ENCODE results near the gene ABLIM3.
"Not testable (repeated sequence)": the region's sequence is repeated elsewhere in the genome, so short reads cannot be mapped to it uniquely, and the experiment has no call there.

ABLIM3 gene

DNA sequence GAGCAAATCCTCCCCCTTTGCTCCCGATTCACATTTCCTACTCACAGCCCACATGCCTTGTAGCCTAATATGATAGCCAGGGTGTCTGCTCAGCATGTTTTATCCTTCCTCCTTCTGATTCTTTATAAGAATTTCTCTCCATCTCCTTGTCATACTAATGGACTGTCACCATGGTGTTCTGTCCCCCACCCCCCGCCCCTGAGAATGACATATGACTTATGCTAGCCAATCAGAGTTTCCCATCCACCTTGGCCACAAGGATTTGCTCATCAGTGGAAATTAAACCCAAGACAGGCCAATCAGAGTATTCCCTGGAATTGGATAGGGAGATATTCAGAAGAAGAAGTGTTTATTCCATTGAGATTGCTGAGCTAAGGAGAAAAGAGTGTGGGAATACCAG is 16.0 kb downstream of the ABLIM3 start:
- no peak for DNase-seq (ENCODE audit: low read depth in 2 of 2)

DNA sequence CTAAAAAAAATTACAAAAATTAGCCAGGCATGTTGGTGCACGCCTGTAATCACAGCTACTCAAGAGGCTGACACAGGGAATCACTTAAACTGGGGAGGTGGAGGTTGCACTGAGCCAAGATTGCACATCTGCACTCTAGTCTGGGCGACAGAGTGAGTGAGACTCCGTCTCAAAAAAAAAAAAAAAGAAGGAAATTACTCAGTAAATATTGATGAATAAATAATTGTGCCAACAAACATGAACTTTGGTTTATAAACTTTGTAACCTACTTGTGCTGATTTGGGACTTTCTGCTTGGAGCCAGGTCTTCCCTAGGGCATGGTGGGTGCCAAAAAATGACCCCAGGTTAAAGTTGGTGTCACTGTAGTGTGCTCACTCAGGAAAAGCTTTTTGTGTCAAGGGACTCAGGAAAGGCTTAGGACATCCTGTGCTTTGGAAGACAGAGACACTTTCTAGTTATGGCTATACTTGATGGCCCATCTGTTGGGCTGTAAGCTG is 19.0 kb downstream of the ABLIM3 start:
- no peak for DNase-seq (ENCODE audit: low read depth in 2 of 2)

DNA sequence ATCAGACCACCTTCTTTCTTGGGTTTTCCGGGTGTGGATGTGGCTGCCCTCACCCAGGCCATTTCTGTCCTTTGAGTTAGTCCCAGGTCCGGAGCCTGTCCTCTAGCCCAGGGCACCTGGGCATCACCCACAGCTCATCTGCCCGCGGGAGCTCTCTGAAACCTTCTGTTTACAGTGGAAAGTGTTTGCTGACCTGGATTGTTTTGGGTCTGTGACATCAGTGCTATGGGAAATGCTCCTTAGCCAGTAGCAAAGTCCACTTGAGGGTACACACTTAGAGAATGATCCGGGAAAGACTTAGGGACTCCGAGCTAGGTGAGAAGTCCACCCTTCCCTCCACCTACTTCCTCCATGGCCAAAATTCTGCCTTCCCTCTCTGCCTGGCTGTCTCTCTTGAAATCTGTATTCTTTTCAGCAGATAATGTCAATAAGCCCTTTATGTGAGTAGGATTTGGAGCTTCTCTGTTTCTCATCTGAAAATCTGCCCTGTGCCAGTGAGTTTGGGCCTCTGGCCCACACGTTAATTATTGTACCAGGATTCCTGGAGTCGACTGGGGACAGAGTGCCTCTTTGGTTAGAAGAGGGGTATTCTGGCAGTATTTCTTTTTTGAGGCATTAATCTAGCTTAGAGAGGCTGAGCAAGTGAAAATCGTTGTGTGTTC is 19.9 kb downstream of the ABLIM3 start:
- DNase-seq (ENCODE audit: low read depth in 2 of 2) = no peak

DNA sequence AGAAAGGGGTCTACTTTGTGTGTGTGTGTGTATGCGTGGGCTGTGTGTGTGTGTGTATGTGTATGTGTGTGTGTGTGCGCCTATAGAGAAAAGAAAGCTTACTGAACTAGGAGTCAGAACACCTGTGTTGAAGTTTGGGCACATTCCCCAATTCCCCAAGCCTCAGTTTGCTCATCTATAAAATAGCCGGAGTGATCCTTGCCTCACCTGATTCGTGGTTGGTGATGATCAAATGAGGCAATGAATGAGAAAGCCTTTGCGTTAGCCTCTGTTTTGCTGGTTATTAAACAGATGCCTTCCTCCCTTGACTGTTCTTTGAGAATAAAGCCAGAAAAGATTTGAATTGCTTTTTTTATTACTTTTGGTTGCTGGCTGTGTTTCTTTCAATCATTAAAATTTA is 20.6 kb downstream of the ABLIM3 start:
- DNase-seq (ENCODE audit: low read depth in 2 of 2) = no peak

DNA sequence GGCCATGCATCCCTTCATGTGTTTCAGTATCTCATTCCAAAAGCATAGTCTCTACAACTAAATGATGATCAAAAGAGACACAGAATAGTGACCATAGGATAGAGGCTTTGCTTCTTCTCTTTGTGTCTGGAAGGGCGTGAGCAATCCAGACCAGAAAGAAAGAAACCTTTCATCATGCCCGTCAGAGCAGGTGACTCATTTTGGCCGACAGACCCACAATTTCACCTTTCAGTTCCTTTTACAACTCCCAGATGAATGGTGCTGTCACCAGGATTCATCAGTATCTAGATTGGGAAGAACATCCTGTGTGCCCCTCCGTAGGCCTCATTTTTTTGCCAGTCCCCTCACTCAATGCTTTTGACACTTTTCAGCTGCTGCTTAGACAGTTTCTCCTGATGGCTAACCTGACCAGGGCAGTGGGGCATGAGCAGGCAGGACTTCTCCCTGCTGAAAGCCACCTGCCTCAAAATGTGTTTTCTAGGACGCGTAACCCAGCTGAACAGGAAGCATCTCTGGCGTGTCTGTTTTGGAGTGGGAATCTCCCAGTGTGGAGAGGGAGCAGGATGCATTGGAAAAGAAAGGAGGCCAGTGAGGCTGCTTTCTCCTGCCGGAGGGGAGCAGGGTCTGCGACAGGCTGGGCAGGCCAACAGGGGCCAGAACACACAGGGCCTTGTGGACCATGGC is 21.2 kb downstream of the ABLIM3 start:
- DNase-seq (ENCODE audit: low read depth in 2 of 2) = no peak

DNA sequence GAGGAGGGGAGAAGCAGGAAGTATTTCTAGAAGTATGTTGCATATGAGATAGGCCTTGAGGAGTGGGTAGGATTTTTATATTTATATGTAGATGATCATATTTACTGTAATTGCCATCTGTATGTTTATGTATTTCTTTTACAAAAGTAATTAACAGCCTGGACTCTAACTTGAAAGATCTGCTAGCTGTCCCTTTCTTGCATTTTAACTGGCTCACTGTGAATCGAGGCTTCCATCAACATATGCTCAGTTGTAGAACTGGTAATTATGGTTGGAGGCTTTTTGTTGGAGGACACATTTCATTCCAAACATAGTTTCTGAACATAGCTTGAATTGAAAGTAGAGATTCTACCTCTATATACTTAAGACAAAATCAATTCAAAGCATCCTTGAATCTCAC is 23.4 kb downstream of the ABLIM3 start:
- DNase-seq (ENCODE audit: low read depth in 2 of 2) = no peak

DNA sequence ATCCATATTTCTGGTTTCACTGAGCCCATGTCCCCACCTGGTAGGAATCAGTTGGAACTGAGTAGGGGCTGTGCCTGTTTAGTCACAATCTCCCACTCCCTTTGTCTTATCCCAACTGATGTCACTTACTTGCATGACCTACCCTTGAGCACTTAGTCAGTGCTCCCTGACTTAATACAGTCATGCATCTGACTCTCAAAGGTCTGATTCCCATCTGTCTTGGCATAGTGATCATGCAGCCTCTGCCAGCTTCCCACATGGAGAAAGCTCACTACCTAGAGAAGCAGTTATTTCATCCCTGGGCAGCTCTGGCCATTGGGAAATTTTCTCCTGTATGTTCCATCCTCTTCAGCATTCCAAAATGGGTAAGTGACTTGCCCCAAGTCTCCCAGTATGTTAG is 24.8 kb downstream of the ABLIM3 start:
- no peak for DNase-seq (ENCODE audit: low read depth in 2 of 2)

DNA sequence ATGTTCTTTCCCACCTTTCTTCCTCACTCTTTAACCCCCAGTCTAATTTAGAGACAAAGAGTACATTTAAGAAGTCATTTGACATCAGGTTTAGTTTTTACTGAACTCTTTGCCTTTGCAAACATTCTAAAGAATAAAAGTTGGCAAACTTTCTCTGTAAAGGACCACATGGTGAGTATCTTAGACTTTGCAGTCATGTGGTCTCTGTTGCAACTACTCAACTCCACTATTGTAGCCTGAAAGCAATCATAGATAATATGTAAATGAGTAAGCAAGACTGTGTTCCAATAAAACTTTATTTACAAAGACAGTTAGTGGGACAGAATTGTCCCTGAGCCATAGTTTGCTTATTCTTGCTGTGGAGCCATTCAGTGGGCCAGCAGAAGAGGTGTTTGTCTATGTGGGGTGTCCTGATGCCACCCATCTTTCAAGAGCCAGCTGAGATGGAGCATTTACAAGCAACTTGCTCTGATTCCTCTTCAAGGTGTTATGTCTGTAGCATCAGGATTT is 25.4 kb downstream of the ABLIM3 start:
- no peak for DNase-seq (ENCODE audit: low read depth in 2 of 2)

DNA sequence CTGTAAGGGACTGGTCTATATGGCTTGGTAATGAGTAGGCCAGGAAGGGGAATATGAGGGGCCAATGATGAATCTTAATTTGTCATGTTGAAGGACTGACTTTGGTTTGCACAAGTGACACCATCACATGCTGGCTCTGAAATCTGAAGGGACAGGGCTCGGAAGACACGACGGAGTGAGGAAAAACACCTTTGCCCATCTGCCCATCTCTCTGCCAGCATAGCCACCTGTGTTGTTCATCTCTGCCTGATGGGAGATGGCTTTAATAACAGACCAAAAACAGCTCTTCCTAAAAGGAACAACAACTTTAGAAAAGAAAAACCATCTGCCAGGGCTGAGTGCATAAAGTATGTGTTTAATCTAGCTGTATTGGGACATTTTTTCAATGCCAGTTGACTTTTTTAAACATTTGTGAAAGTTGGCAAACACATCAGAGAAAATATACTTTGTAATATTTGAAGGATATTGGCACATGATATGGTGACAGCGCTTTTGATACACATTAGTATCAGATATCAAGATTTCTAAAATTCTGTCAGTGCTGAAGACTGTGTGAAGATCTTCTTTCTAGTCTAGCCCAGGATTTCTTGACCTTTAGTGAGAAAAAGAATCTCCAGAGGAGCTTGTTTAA is 27.1 kb downstream of the ABLIM3 start:
- DNase-seq (ENCODE audit: low read depth in 2 of 2) = no peak

DNA sequence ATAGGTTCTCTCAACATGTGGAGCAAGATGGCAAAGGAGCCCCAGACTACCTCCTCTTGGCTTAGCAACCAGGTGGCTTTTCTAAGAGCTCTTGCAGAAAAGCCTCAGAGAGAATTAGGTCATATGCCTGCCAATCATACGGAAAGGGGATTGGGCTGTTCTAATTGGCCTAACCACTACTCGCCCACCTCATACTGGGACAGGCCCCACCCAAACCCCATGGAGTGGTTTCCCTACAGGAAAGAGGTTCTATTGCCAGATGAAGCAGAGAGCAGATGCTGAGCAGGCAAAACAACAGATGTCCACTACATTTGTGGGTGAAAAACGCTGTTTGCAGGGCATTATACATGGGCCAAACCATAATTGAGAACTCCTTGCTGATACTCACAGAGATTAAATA is 29.0 kb downstream of the ABLIM3 start:
- DNase-seq (ENCODE audit: low read depth in 2 of 2) = no peak

DNA sequence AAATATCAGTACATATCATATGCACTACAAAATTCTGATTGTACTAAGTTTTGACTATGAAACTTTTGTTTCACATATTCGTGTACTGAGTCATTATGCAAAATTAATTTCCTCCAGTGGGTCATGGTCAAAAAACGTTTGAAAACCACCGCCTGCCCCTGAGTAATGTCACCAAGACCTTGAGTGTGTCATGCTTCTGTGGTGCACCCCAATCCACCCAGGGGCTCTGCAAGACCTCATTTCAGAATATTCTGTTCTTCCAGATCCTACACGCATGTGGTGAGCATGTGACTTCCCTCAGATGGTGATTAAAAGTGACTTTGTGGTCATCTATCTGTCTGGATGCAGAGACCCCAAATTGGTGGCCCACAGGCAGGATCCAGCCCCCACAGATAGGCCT is 31.0 kb downstream of the ABLIM3 start:
- DNase-seq (ENCODE audit: low read depth in 2 of 2) = no peak

DNA sequence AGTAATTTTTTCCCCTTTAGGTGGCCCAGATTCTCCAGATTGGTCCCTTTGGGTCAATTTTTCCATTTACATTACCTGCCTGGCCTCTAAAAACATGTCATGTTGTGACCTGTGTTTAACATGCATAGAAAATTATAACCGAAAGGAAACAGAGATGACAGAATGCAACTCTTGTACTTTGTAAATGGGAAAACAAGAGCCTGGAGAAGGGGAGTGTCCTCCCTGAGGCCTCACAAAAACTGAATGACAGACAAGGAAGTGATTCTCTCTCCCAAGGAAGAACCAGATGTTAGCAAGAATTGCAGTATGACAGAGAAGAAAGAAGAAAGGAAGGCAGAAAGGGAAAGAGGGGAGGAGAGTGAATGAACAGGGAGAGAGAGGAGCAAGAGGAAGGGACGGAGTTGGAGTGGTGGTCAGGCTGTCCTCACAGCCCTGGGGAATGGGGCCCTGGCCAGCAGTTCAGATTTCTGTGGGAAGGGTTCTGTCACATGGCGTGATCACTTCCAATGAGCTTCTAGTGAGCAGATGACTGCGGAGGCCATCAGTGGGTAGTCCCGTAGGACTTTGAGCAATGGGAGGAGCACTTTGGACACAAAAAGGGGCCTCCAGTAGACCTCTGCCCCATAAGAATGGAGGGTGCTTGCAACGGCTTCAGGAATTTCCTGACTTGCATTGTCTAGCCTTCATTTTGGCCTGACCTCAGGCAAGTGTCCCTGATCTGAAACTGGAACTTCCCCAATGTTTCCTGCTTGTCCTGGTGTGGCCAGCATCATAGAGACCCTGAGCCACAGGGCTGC is 31.6 kb downstream of the ABLIM3 start:
- no peak for DNase-seq (ENCODE audit: low read depth in 2 of 2)

DNA sequence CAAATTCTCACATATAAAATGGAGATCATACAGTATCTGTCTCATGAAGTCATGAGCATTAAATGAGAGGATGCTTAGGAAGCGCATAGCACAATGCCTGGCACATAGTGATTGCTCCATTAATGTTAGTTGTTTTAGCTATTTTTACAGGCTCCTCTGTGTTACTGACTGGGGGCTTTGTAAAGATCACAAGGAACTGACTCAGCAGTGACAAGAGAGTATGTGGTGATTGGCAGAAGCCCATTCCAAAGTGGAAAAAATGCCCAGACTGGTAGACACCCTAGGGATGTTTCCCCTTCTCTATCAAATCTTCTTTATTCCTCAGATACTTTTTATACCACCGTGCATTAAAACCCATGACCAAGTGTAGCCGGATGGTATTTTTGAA is 33.5 kb downstream of the ABLIM3 start:
- no peak for DNase-seq (ENCODE audit: low read depth in 2 of 2)

DNA sequence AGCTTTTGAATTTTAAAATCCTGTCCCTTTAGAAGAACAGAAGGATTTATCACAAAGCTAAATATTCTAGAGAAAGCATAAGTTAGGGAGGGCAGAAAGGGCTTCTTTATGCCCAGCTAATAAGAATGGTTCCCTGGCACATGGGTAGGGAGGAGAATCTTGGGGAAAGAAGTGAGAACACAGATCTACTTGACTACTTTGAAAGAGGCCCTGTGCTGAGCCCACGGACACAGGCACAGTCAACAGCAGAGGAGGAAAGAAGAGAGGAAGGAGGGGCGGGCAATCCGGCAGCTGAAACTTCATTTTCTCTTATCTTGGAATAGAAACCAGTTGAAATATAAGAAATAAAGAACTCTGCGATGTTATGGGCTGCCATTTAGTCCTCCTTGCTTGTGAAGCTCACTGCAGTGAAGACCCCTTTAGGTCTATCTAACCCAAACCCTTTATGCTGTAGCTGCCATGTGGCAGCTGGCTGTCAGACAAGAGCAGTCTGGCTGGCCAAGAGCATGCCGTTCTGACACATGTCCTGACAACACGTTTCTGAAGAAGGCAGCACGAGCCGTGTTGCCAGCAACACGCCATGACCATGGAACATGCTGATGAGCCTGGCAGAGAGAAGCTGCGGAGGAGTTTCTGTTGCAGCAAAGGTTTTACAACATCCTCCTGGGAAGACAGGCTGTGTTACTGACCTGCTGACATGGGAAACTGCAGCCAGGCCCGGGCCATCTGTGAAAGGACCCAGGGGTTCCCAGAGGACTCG is 34.2 kb downstream of the ABLIM3 start:
- DNase-seq (ENCODE audit: low read depth in 2 of 2) = no peak

DNA sequence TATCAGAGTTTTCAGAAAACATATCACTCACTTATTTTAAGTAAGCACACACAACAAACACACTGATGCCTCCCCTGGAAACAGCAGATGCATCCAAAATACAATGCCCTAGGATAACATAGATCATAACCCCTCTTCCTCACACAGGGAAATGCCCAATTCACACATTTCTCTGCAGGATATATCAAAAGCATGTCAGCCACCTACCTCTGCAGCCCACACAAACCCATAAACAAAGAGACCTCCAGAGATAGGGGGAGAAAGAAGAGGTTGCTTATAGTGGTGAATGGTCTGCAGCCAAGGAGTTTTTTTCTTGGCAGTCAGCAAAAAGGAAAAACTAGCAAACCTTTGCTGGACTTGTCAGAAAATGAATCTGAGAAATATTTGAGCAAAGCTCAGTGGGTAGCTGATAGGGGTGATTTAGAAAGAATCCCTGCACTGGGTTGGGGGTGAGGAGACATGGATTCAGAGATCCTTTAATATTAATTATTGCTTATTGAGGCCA is 36.1 kb downstream of the ABLIM3 start:
- DNase-seq (ENCODE audit: low read depth in 2 of 2) = no peak

DNA sequence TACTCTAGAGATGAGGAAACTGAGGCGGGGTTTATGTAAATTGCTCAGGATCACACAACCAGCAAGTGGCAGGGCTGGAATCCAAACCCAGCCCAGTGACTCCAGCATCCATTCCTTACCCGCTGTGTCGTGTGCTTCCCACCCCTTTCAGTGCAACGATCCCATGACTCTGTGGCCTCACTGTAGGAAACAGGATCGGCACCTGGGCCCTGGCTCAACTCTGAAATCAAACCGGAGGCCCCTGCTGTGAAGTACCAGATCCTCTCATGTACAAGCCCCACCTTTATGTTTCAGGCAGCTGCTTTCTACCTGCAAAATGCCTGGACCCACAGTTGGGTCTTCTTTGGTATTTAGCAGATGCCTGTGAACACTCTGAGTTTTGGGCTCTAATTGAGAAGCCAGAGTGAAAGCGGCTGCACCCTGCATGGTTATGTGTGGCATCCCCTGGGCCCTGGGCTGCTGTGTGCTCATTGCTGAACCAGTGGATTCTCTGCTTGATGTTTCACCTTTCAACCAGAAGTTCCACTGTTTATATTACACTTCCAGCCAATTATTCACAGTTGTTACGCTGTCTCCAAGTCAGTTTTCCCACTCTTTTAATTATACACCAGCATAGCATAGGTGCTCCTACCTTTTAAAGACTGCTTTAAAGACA is 36.7 kb downstream of the ABLIM3 start:
- no peak for DNase-seq (ENCODE audit: low read depth in 2 of 2)

DNA sequence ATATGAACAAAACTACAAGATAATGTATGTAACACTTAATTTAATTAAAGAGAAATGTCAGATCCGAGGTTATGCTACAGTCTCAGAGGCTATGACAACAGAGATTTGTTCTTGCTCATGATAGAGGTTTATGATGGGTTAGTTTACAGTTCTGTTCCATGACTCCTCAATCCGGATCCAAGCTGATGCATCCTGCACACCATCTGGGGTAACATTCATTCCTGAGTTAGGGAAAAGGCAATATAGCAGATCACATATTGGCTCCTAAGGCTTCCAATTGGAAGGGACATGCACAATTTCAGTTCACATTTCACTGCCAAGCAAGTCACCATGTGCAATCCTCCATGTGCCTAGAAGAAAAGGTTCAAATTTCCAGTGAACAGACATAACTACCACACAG is 40.4 kb downstream of the ABLIM3 start:
- no peak for DNase-seq (ENCODE audit: low read depth in 2 of 2)

DNA sequence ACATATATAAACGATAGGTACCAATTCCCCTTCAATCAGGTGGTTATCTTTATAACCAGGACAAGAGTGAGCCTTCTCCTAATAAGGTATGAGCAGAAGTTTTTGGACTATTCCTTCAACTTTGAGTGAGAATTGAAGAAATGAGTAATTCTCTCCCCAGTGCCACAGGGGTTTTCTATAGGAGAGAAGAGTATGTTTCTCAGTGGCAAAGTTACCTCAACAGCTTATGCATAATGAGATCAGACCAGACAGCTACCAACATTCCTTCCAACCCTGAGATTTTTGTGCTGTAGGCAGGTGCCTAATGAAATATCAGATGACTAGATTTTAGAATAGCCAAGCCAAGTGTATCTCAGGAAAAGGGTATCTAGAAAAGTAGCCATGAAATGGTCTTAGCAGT is 40.9 kb downstream of the ABLIM3 start:
- DNase-seq (ENCODE audit: low read depth in 2 of 2) = no peak

DNA sequence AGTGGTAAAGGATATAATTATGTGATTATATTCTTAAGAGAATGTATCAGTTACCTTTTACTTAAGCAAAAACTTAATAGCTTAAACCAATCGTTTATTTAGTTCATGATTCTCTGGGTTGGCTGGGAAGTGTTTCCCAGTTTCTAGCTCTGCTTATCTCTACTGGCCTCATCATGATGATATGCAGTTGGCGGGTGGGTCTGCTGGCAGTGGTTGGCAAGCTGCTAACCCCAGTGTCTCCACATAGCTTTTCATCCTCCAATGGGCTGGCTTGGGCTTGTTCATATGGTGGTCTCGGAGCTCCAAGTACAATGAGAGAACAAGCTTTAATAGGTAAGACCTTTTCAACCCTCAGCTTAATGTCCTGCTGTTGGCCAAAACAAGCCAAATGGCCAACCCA is 43.8 kb downstream of the ABLIM3 start:
- no peak for DNase-seq (ENCODE audit: low read depth in 2 of 2)

DNA sequence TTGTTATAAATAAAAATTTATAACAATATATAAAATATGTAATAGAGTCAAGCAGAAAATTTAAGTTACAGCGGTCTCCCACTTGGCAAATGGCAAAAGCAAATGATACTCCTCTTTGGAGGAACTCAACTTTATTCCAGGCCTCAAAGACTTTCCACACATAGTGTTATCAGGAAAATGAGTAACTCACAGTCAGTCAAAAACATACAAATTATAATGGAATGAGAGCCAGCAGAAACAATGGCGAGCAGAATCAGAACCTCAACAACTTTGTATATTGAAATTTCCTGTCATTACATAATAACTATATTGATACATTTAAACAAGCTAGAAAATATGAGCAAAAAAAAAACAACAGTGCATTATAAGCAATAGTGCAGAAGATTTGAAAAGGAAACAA is 45.2 kb downstream of the ABLIM3 start:
- DNase-seq (ENCODE audit: low read depth in 2 of 2) = no peak

DNA sequence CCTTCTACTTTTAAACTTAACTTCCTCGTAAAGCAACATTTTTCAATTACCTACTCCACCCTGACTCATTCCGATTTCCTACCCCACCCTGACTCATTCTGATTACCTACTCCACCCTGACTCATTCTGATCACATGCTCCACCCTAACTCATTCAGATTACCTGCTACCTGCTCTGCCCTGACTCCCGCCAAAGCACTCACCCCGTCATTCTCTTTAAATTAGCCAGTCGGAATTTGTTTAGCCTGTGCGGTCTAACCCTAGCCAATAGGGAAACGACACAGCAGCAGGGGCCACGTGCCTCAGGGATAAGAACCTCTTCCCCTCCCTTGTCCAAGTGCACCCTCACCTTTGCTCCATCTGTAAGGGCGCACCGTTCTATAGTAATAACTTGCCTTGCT is 46.3 kb downstream of the ABLIM3 start:
- not testable (repeated sequence) for DNase-seq (ENCODE audit: low read depth in 2 of 2)
